GM19438 (cell line): ENCODE data around the gene HTRA1.

Experiments
- ATAC-seq: cut with Tn5 transposase; IDR thresholded peaks from one replicate; pipeline ENCODE4 v1.9.1; 2021; ENCODE audit warnings: low read depth; ENCODE audit not compliant: unreplicated experiment

The HTRA1 gene

DNA sequence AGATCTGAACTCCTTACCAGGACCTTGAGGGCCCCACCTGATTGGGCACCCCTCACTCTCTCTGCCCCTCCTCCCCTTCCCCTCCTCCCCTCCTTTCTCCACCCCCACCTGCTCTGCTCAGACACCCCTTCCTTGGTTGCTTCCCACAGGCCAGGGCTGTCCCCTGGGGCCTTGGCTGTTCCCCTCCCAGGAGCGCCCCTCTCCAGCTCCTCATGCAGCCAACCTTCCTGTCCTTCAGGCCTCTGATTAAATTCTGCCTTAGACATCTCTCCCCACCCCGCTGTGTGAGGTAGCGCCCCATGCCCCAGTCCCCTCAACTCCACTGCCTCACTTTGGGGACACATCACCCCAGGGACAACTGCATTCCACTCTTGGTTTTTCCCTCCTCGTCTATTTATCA lies 32.4 kb downstream of the HTRA1 start:
- no peak for ATAC-seq

DNA sequence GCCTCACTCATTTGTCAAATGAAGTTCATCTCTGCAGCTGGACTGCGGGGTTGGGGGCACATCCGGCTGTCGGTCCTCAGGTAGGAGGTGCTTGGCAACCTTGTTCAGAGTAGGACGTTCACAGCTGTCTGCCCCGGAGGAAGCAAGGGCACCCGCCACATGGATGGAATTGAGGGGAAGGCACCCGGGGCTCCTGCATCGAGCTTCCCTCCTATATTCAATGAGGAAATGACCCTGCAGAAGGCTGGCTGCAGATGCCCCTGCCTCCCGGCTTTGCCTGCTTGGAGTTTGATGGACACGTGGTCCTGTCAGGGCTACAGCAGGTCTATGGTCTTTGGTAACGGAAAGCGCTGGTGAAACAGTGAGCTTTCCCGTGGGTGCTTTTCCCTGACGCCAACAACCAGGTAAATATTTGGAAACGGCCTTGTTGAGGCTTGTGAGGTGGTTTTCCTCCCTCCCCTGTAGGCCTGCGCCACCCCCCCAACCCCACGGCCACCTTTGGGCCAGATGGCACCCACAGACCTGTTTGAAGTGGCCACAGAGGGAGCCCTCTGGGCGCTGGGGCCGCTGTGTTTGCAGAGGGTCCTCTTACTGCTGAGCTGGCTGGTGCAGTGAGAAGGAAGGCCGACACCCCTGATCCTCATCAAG lies 32.9 kb downstream of the HTRA1 start:
- no peak for ATAC-seq

DNA sequence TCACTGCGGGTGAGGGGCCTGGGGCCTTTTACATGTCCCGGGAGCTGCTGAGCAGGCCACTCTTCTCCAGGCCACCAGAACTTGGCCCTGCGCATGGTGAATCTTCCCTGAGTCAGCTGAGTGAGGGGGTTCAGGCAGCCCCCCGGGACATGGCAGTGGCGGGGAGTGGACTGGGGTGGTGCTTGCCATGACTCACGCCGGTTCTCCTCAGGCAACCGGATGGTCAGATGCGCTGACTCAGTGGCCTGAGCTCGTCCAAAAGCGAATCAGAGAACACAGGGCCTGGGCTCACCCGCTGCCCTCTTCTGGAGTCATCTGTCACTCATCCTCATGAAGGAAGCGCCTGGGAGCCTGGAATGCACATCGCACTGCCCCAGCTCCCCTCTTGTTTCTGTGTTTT lies 33.5 kb downstream of the HTRA1 start:
- ATAC-seq = no peak

DNA sequence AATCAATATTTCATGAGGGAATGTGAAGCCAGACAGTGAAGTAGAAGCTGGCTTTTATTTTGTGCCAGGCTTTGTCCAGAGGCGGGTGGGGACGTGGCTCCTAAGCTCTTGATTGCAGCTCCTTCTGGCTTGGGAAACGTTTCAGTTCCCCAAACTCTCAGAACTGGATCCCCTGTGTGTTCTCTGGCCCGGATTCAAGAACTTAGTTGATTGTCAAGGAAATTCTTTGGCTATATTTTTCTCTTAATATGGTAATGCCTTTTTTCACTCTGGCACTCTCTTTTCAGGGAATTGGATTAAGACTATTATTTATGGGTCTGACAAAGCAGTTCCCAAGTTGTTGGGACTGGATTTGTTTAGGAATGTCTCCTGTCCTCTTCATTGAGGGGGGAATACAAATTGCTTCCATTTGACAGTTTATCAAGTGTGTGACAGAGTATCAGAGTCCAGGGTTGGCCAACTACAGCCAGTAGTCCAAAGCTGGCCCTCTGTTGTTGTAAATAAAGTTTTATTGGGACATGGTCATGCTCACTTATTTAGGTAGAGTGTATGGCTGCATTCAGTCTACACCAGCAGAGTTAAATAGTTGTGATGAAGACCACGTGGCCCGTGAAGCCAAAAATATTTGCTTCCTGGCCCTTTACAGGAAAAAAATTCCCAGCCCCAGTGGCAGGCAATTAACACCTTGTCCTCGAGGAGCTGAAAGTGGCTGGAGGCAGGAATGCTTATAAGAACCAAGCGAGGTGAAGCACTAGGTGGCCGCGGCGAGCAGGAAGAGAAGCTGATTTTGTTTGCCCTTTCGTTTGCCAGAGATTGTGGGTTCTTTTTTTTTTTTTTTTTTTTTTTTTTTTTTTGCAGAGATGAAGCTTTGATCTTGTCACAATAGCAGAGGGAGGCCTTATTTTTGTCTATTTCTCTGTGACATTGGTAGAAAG lies 34.3 kb downstream of the HTRA1 start:
- no peak for ATAC-seq

DNA sequence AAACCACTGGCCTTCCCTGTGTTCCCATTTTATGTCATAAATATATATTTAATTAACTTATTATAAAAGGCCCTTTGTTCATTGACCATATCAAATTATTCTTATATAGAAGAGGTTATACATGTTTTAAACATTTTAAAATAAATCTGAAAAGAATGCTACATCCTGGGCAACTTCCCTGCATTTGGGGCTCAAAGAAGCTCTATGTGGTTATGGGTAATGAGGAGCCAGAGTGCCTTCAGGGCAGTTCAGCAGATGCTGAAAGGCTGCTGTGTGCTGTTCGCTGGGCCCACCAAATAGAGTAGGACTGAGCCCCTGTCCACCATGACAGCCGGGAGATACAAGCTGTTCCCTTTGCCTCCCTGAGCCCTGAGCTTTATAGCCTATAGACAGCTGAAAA lies 35.9 kb downstream of the HTRA1 start:
- no peak for ATAC-seq

DNA sequence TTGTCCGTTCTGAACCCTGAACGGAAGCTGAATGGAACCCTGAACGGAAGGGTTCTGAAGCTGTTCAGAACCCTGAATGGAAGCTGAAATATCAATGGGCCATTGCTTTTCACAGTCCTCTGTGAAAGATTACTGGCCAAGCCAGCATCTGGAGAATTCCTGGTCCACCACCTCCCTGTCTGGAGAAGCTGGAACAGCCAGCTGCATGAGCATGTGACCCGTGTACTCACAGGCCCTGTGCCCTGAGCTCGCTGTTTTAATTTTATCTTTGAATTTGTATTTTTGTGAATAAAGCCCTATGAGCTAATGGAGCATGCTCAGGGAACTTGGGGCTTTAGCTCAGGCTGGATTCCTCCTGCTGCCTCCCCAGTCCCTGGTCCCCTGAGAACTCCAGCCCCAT lies 37.2 kb downstream of the HTRA1 start:
- no peak for ATAC-seq

DNA sequence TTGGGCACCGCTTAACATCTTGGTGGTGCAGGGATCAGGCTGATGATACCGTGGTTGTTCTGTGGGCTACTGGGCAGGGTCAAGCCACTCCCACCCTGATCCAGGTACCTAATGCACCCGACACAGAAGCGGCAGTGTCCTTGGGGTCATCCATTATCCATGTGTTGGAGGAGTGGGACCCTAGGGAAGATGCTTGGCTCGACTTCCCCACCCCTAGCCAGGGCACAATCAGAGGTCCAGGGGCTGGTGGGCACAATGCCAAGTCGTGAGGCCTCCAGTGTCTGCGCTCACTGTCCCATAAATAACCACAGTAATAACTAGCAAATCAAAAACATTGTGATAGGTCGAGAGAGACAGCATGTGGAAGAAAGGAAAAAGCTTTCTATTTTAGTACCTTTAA lies 37.7 kb downstream of the HTRA1 start:
- no peak for ATAC-seq

- no peak for ATAC-seq
Observed at GRCh38 chr10:122499491-122499941, 38.2 kb downstream of the HTRA1 start.

GRCh38 chr10:122500194-122500593 lies 38.8 kb downstream of the HTRA1 start:
- no peak for ATAC-seq

GRCh38 chr10:122500726-122501125 lies 39.4 kb downstream of the HTRA1 start:
- ATAC-seq = no peak

DNA sequence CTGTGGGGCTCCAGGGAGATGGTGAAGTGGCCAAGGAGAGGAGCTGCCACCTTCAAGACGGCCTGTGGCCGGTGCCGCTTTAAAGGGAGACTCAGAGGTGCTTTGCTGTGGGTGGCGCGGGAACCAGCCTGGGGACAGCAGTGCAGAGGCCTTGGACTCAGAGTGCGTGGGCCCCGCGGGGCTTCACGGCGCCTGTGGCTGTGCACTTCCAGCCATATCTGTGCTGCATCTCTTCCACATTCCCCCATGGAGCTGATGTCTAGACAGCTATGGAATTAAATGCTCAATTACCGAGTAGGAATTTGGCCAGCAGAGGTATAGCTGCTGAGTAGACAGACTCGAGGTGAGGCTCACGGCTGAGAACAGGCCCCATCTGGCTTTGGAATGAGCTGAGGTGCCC lies 41.7 kb downstream of the HTRA1 start:
- ATAC-seq = no peak

GRCh38 chr10:122503886-122504609 lies 42.7 kb downstream of the HTRA1 start:
- ATAC-seq = no peak

DNA sequence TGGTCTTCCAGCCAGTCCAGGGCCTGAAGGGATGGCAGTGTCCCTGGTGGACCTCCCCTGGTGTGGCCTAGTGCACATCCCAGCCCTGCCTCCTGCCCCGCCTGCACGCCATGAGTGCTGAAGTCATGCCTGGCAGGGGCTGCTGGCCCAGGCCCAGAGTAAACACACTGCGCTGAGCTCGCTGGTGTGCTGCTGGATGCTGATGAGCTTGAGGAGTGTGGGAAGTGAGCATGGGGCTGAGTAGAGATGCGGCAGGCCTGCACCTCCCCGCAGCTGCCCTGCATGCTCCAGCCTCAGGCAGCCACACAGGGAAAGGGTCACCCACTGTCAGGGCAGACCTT lies 43.2 kb downstream of the HTRA1 start:
- ATAC-seq = no peak

DNA sequence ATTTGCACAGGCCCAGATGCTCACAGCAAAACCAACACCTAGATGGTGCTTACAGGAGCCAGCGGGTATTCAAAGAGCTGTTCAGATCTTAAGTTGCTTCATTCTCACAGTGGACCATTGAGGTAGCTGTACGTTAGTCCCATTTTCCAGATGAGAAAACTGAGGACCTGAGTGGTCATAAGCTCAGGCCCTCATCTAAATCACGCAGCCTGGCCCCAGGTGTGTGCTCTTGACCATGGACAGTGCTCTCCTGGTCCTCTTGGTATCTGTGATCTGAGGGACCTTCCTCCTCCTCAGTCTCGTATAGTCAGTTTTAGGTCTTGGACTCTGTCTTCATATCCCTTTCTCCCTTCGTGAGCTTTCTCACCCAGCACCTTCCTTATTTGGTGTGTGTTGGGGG lies 43.7 kb downstream of the HTRA1 start:
- no peak for ATAC-seq

GRCh38 chr10:122505885-122506645 lies 44.7 kb downstream of the HTRA1 start:
- no peak for ATAC-seq

GRCh38 chr10:122507616-122508015 lies 46.3 kb downstream of the HTRA1 start:
- no peak for ATAC-seq

DNA sequence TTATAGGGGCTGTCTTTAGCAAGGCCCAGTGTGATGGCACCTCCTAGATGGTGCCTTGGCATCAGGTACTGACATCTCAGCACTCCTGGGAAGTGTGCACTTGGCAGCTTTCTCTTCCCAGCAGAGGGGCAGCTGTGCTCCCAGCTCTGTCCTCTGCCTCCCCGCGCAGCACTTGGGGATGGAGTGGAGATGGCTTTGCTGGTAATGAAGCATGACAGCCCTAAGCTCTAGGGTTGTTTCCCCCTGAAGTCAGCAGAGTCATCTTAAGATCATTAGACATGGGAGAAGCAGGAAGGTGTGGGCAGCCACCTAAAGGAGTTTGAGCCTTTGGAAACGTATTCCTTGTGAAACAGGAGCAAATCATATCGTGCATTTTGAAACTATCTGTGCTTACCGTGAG lies 46.7 kb downstream of the HTRA1 start:
- no peak for ATAC-seq

DNA sequence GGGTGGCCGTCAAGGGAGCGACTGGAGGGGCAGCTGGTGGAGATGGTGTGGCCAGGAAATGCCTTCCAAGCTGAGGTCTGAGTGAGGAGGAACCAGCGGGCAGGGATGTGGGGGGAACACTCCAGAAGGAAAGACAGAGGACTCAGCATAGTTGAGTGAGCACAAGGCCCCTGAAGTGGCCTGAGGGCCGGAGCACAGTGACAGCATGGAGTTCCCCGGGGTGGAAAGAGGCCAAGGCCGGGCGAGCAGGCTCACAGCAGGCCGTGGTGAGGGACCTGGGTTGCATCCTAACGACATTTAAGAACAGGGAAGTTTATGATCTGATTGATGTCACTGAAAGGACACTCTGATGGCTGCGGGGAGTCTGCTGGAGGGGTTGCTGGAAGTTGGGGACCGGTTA lies 48.0 kb downstream of the HTRA1 start:
- ATAC-seq = no peak

- no peak for ATAC-seq
Observed at GRCh38 chr10:122510326-122510725, 49.0 kb downstream of the HTRA1 start.

GRCh38 chr10:122510736-122511135 lies 49.4 kb downstream of the HTRA1 start:
- no peak for ATAC-seq

- no peak for ATAC-seq
Observed at GRCh38 chr10:122513053-122513452, 51.7 kb downstream of the HTRA1 start.
